HG02610 (cell line): ENCODE data around the gene SIGMAR1.
"Not testable (repeated sequence)": the region's sequence is repeated elsewhere in the genome, so short reads cannot be mapped to it uniquely, and the experiment has no call there.

Experiments used
- ATAC-seq: cut with Tn5 transposase; IDR thresholded peaks from one replicate; pipeline ENCODE4 v1.9.1; 2021; ENCODE audit warnings: mild to moderate bottlenecking, moderate library complexity; ENCODE audit not compliant: unreplicated experiment

SIGMAR1 gene

GRCh38 chr9:34655394-34655793 is 17.8 kb upstream of the SIGMAR1 start:
- no peak for ATAC-seq

DNA sequence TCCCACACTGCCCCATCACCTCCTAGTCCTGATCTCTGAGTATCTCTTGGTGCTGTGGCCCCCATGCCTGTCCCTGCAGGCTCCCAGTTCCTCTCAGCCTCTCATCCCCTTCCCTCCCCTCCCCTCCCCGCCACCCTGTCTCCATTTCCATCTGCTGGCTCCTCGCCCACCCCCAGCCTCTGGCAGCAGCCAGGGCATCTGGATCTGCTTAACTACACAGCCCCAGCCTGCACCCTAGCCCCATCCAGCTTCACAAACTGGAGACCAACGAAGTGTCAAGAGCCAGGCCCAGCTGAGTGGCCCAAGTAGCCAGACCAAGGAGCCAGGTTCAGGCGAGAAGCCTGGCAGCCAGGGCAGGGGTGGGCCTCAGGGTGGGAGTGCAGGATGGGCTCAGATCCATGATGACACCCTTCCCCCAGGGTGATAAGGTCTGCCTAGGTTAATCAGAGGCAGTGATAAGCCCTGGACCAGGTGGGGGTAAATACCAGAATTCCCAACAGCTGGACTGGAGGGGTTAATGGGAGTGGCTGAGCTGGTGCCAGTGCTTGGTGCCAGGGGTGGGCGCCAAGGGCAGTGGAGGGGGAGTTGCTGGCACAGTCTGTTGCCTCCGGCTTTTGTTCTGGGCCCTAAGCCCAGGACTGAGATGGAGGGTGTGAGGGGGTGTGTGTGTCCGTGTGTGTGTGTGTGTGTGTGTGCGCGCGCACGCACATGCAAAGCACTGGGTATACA is 16.9 kb upstream of the SIGMAR1 start:
- no peak for ATAC-seq

GRCh38 chr9:34653151-34654072 is 15.8 kb upstream of the SIGMAR1 start:
- ATAC-seq = no peak

- no peak for ATAC-seq
These were observed 15.0 kb upstream of the SIGMAR1 start for GRCh38 chr9:34652602-34653000.

GRCh38 chr9:34651876-34652601 is 14.5 kb upstream of the SIGMAR1 start, which contains the start of gene IL11RA:
TSS of gene IL11RA (plus strand) at chr9:34652185. CDS start at chr9:34655218, 3,033 bp downstream.
- no peak for ATAC-seq

GRCh38 chr9:34651321-34651720 is 13.7 kb upstream of the SIGMAR1 start:
- no peak for ATAC-seq

DNA sequence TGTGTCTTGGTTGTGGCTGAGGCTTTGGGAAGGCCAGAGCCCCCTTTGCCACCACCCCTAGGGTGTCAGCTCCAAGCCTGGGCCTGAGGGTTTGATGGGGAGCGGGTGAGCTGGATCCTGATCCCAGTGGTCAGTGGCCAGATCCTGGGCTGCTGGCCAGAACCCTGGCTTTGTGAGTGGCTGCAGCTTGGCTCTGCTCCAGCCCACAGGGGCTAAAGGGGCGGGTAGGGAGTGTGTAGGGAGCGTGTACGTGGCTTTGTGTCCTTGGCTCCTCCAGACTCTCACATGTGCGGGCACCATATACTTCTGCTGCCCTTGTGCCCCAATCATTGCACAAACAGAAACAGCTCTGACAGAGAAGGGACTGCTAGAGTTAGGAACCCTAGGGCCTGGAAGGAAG is 13.2 kb upstream of the SIGMAR1 start:
- no peak for ATAC-seq

DNA sequence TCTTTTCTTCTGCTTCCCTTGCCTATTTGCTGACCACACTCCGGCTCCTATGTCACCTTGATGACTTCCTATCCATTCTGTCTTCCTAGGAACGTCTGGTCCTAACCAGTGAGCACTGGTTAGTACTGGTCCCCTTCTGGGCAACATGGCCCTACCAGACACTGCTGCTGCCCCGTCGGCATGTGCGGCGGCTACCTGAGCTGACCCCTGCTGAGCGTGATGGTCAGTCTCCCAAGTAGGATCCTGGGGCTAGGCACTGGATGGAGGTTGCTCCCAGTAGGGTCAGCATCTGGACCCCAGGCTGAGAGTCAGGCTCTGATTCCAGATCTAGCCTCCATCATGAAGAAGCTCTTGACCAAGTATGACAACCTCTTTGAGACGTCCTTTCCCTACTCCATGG is 11.1 kb upstream of the SIGMAR1 start:
- ATAC-seq = no peak

DNA sequence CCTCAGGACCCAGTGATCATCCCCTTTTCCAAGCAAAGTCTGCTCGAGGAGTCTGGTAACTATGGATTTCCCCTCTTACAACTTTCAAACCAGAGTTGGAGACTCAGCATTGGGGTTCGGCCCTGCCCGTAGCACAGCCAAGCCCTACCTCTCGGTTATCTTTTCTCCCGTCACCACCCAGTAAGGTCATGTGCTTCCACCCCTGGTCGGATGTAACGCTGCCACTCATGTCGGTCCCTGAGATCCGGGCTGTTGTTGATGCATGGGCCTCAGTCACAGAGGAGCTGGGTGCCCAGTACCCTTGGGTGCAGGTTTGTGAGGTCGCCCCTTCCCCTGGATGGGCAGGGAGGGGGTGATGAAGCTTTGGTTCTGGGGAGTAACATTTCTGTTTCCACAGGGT is 10.1 kb upstream of the SIGMAR1 start:
- no peak for ATAC-seq

GRCh38 chr9:34647084-34647403 is 9.5 kb upstream of the SIGMAR1 start:
- no peak for ATAC-seq

- peak; percentile 93 for ATAC-seq
These were observed 8.9 kb upstream of the SIGMAR1 start, which contains the start of gene GALT for GRCh38 chr9:34646211-34647083. TSS of gene GALT (plus strand) at chr9:34646675. CDS start at chr9:34646705, 30 bp downstream.

- ATAC-seq = no peak
These were observed 7.3 kb upstream of the SIGMAR1 start for GRCh38 chr9:34644766-34645314.

DNA sequence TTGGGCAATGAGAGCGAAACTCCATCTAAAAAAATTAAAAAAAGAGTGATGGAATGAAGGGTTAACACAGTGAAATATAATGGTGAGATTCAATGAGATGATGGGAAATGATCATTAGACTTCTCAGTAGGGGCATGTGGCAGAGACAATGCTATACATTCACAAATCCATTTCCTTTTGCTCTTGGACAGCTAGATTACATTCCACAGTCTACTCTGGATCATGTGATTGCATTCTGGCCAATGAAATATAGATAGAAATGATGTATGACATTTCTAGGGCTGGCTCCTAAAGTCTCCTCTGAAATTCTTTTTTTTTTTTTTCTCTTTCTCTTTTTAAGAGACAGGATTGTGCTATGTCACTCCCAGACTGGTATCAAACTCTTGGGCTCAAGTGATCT is 5.1 kb upstream of the SIGMAR1 start:
- ATAC-seq = no peak

DNA sequence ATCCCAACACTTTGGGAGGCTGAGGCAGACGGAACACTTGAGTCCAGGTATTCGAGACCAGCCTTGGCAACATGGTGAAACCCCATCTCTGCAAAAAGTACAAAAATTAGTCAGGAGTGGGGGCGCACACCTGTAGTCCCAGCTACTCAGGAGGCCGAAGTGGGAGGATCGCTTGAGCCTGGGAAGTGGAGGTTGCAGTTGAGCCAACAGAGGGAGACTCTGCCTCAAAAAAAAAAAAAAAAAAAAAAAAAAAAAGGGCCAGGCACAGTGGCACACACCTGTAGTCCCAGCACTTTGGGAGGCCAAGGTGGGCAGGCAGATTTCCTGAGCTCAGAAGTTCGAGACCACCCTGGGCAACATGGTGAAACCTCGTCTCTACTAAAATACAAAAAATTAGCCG is 1.7 kb upstream of the SIGMAR1 start:
- ATAC-seq = not testable (repeated sequence)

- ATAC-seq = no peak
These were observed 505 bp upstream of the SIGMAR1 start for GRCh38 chr9:34638138-34638445.

GRCh38 chr9:34636791-34637355 is 714 bp downstream of the SIGMAR1 start:
- no peak for ATAC-seq

- ATAC-seq = no peak
These were observed 2.0 kb downstream of the SIGMAR1 start for GRCh38 chr9:34635556-34635955.

DNA sequence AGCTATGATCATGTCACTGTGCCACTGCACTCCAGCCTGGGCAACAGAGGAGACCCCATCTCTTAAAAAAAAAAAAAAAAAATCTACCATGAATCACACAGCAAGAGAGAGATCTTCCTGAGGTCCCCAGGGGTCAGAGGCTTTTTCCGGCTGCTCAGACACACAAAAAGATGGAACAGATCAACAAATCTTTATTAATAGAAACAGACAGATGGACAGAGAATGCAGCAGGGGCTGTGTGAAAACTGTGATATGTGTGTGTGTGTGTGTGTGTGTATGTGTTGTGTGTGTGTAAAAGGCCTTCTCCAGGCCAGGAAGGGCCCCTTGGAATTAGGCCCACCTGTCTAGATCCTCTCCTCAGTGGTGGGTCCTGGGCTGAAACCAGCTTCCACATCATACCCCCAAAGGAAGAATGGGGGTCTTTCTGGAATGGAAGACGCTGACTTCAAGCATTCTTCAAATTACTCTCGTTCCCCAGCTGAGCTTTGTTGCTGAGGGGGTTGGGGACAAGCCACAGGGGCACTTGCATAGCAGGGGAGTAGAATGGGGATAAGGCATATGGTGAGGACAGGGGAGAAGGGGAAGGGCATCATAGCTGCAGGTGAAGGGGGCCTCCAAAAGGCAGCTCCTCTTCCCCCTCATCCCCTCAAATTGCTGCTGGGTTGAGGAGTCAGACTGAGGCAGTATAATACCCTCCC is 2.9 kb downstream of the SIGMAR1 start:
- no peak for ATAC-seq

GRCh38 chr9:34633851-34634550 is 3.6 kb downstream of the SIGMAR1 start:
- no peak for ATAC-seq
